ENCODE results near the gene OPCML.

The OPCML gene

GRCh38 chr11:132538642-132539041 is 993.7 kb downstream of the OPCML start:
- CTCF ChIA-PET, result no interaction called here
- POLR2A ChIA-PET, result no interaction called here
- no peak for TF ChIP-seq CTCF (IDR thresholded peaks at IDR 0.05; ENCODE audit: control extremely low read depth, extremely low read depth, low read depth, missing control alignments)
- no peak for DNase-seq (ENCODE audit: extremely low spot score)

GRCh38 chr11:132535830-132536229 is 996.5 kb downstream of the OPCML start:
- POLR2A ChIA-PET, result no interaction called here
- TF ChIP-seq CTCF (IDR thresholded peaks at IDR 0.05; ENCODE audit: control extremely low read depth, extremely low read depth, low read depth, missing control alignments), result no peak

GRCh38 chr11:132531921-132532320 is 1000.4 kb downstream of the OPCML start:
- CTCF ChIA-PET, result interaction anchor here (0.9 kb wide), 1 partner anchor 33 kb away, joined by 3 read pairs; no protein-coding TSS in a partner anchor
- DNase-seq (ENCODE audit: extremely low spot score), result no peak
- TF ChIP-seq CTCF (IDR thresholded peaks at IDR 0.05; ENCODE audit: control extremely low read depth, extremely low read depth, low read depth, missing control alignments), result no peak
- POLR2A ChIA-PET, result no interaction called here

More at GRCh38 chr11:132535830-132536229, 996.5 kb downstream of the OPCML start:
- no peak for DNase-seq (ENCODE audit: extremely low spot score)
- CTCF ChIA-PET, result interaction anchor here (1.5 kb wide), 1 partner anchor 18 kb away, joined by 4 read pairs; no protein-coding TSS in a partner anchor

DNA sequence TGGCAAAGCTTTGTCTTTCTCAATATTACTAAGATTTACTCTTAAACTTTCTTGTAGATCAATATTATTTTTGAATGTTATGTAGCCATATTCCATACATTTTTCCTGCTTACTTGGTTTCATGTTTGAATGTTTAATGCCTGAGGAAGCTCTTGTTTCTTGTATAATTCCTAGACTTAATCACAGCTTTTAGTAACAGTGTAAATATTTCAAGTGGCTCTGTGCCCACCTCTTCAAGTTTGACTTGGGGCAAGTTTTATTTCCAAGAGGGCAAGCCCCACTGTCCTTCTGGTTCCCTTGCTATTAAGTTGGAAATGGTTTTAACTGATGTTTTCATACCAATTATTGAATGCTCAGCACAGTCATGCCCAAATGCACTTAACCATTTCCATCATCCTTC is 1004.1 kb downstream of the OPCML start:
- DNase-seq (ENCODE audit: extremely low spot score), result no peak
- CTCF ChIA-PET, result no interaction called here
- POLR2A ChIA-PET, result interaction anchor here (0.6 kb wide), 1 partner anchor 334 kb away, joined by 3 read pairs; no protein-coding TSS in a partner anchor
- no peak for TF ChIP-seq CTCF (IDR thresholded peaks at IDR 0.05; ENCODE audit: control extremely low read depth, extremely low read depth, low read depth, missing control alignments)

DNA sequence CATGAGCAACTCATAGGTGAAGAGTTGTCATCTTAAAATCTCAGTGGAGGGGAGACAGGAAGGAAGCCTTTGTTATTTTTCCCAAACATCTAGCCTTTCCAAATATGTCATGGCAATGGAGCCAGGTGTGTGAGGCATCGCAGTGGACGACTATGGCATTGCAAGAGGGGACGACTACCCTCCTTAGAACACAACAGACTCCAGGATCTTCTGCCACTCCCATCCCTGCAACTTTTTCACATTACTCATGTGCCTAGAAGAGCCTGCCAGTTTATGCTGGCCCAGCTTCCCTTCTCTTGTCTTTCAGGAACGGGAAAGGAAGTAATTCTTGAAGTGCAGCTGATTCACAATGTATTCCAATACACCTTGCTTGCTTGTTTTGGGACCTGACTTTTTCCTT is 1008.4 kb downstream of the OPCML start:
- ChIA-PET CTCF (no interaction called here), POLR2A (no interaction called here)
- DNase-seq (ENCODE audit: extremely low spot score), result no peak
- no peak for TF ChIP-seq CTCF (IDR thresholded peaks at IDR 0.05; ENCODE audit: control extremely low read depth, extremely low read depth, low read depth, missing control alignments)

- no peak for DNase-seq (ENCODE audit: extremely low spot score)
- CTCF ChIA-PET, result interaction anchor here (1.3 kb wide), 1 partner anchor 10 kb away, joined by 3 read pairs; no protein-coding TSS in a partner anchor
- POLR2A ChIA-PET, result no interaction called here
- TF ChIP-seq CTCF (IDR thresholded peaks at IDR 0.05; ENCODE audit: control extremely low read depth, extremely low read depth, low read depth, missing control alignments), result no peak
These were observed 1012.1 kb downstream of the OPCML start for GRCh38 chr11:132520199-132520598.
